Keratinocyte (primary cell): Measurements from ENCODE around the gene CDKAL1.

ENCODE experiments used
- EZH2 ChIP-seq: IDR thresholded peaks from one replicate; pipeline ENCODE4 v1.6.1; 2012; ENCODE audit warnings: inconsistent platforms, mild to moderate bottlenecking, low read length, moderate library complexity
- TF ChIP-seq, protein P1 (sequence below), 3 experiments: IDR thresholded peaks in 1 of 3; conservative IDR thresholded peaks in 1 of 3; optimal IDR thresholded peaks in 1 of 3; 2 replicates in 2 of 3; 3 replicates in 1 of 3; pipeline versions ENCODE3 to v1.5.1; 2011; ENCODE audit warnings: low read length in 3 of 3, mild to moderate bottlenecking in 3 of 3, moderate library complexity in 2 of 3, control low read depth in 1 of 3, inconsistent platforms in 1 of 3; ENCODE audit not compliant: insufficient read depth in 2 of 3; ENCODE audit errors: extremely low read depth in 1 of 3

- TF ChIP-seq, protein P1, sequence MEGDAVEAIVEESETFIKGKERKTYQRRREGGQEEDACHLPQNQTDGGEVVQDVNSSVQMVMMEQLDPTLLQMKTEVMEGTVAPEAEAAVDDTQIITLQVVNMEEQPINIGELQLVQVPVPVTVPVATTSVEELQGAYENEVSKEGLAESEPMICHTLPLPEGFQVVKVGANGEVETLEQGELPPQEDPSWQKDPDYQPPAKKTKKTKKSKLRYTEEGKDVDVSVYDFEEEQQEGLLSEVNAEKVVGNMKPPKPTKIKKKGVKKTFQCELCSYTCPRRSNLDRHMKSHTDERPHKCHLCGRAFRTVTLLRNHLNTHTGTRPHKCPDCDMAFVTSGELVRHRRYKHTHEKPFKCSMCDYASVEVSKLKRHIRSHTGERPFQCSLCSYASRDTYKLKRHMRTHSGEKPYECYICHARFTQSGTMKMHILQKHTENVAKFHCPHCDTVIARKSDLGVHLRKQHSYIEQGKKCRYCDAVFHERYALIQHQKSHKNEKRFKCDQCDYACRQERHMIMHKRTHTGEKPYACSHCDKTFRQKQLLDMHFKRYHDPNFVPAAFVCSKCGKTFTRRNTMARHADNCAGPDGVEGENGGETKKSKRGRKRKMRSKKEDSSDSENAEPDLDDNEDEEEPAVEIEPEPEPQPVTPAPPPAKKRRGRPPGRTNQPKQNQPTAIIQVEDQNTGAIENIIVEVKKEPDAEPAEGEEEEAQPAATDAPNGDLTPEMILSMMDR (optimal IDR thresholded peaks at IDR 0.05 in 1 of 3, IDR thresholded peaks at IDR 0.05 in 1 of 3, conservative IDR thresholded peaks at IDR 0.05 in 1 of 3; ENCODE audit: extremely low read depth in 1 of 3, insufficient read depth in 2 of 3, low read length in 3 of 3): no peak
- no peak for TF ChIP-seq EZH2
Measured at GRCh38 chr6:21265730-21266044, 731.4 kb downstream of the CDKAL1 start.
